H1 (cell line): ENCODE data around the gene TMPRSS13. TPM values are rescaled to one million over a fixed set of nuclear protein-coding genes. Genes with fewer than 3 reads are reported as not detected.

Experiments used
- E2F6 ChIP-seq: IDR thresholded peaks from 2 replicates; pipeline ENCODE4 v1.6.1; 2012; ENCODE audit warnings: inconsistent platforms
- EGR1 ChIP-seq: IDR thresholded peaks from 2 replicates; pipeline ENCODE4 v1.6.1; 2011; ENCODE audit warnings: low read depth, low read length, borderline replicate concordance
- EP300 ChIP-seq, 2 experiments: IDR thresholded peaks; 1 replicate in 1 of 2; 2 replicates in 1 of 2; pipeline ENCODE4 v1.6.1; 2011 to 2012; ENCODE audit warnings: low read depth in 2 of 2, low read length in 2 of 2, mild to moderate bottlenecking in 2 of 2, borderline replicate concordance in 1 of 2, inconsistent platforms in 1 of 2, moderate library complexity in 1 of 2
- MAFK ChIP-seq: IDR thresholded peaks from 2 replicates; pipeline ENCODE4 v1.6.1; 2012; ENCODE audit warnings: low read depth, mild to moderate bottlenecking, improper control_type of control experiment, low read length
- MAX ChIP-seq: IDR thresholded peaks from 2 replicates; pipeline ENCODE4 v1.6.1; 2012; ENCODE audit warnings: inconsistent platforms
- PHF8 ChIP-seq: fragments of 200-600 bp; sonication (generic); conservative IDR thresholded peaks from 2 replicates; pipeline ENCODE4 v1.7.1; 2012; ENCODE audit warnings: low read depth, mild to moderate bottlenecking, inconsistent platforms, low read length, moderate library complexity
- POU5F1 ChIP-seq: IDR thresholded peaks from 2 replicates; pipeline ENCODE4 v1.6.1; 2011; ENCODE audit warnings: low read depth, mild to moderate bottlenecking, low read length, moderate library complexity
- RAD21 ChIP-seq, 2 experiments: IDR thresholded peaks in 1 of 2; conservative IDR thresholded peaks in 1 of 2; 2 replicates each; pipeline ENCODE4 v1.6.1; 2011; ENCODE audit warnings: low read depth in 2 of 2, low read length in 2 of 2, improper control_type of control experiment in 1 of 2, inconsistent platforms in 1 of 2, mild to moderate bottlenecking in 1 of 2, moderate library complexity in 1 of 2
- SUZ12 ChIP-seq: fragments of 200-600 bp; sonication (generic); IDR thresholded peaks from 2 replicates; pipeline ENCODE4 v1.6.1; 2012; ENCODE audit warnings: mild to moderate bottlenecking, inconsistent platforms, low read length, moderate library complexity, mixed read lengths
- TAF7 ChIP-seq: optimal IDR thresholded peaks from 2 replicates; pipeline ENCODE3; 2011; ENCODE audit warnings: low read depth, mild to moderate bottlenecking, inconsistent platforms, low read length, moderate library complexity, borderline replicate concordance
- polyA plus RNA-seq, 7 experiments: library from polyadenylated mRNA; depleted of rRNA in 3 of 7; stranded (reverse) in 5 of 7; unstranded in 2 of 7; fragments of >200 nt in 5 of 7; fragments of 200-250 nt in 2 of 7; gene quantifications; 1 replicate in 5 of 7; 2 replicates in 1 of 7; 4 replicates in 1 of 7; pipeline versions ENCODE4 v1.2.1 to v1.2.3, GENCODE V29; 2011 to 2013; ENCODE audit warnings: missing spikeins in 2 of 7, mixed read lengths in 2 of 7
- total RNA-seq: library from RNA; stranded (reverse); fragmentation: NEBNext Ultra II Directional; extraction: Animal tissue kit (Norgen Biotek cat#: 25700); gene quantifications from 2 replicates; pipeline ENCODE4 v1.2.1, GENCODE V29; 2021

Gene TMPRSS13
- total and polyA plus RNA-seq, 2 of the 8 experiments (the other 6 are each of a cell fraction or from before 2014, with no cell fraction given): 0.61 to 0.79 TPM

GRCh38 chr11:117903505-117904382 lies 25.5 kb downstream of the TMPRSS13 start (continued):
- TF ChIP-seq TAF7 (no peak), SUZ12 (no peak), RAD21 (IDR thresholded peaks at IDR 0.05 in 1 of 2, conservative IDR thresholded peaks at IDR 0.05 in 1 of 2; ENCODE audit: low read depth in 2 of 2, low read length in 2 of 2) (no peak), MAX (no peak), E2F6 (no peak), EP300 (IDR thresholded peaks at IDR 0.05; ENCODE audit: borderline replicate concordance in 1 of 2, low read depth in 2 of 2, low read length in 2 of 2) (no peak), PHF8 (no peak), EGR1 (no peak), POU5F1 (no peak), MAFK (no peak)
